ENCODE data around the gene TWIST2. TPM values are rescaled to one million over a fixed set of nuclear protein-coding genes. Genes with fewer than 3 reads are reported as not detected.

TWIST2 gene
- total RNA-seq, 2 experiments from 2014 or later, result not detected

- no peaks in the 10 kb centered on the region for H3K4me1 Mint-ChIP-seq (ENCODE audit: low read depth)
- ATAC-seq (no peak), DNase-seq (no peak)
- peaks cover 6% of the 10 kb centered on the region for H3K9me3 Mint-ChIP-seq
- no peak overlapping the region for H3K27ac Mint-ChIP-seq
- H3K36me3 Mint-ChIP-seq (ENCODE audit: low read depth), result no peaks in the 10 kb centered on the region
- H3K27me3 Mint-ChIP-seq, result peaks cover 8% of the 10 kb centered on the region
- CTCF ChIA-PET, result no interaction called here
- no peak overlapping the region for H3K4me3 Mint-ChIP-seq
- intact Hi-C loops (cut with micrococcal nuclease), result no loop called here
- TF ChIP-seq CTCF (IDR thresholded peaks at IDR 0.05), result no peak
- POLR2A ChIA-PET, result interaction anchor here (0.8 kb wide), 1 partner anchor 1083 kb away, joined by 3 read pairs; no protein-coding TSS in a partner anchor
These were observed 27.8 kb downstream of the TWIST2 start for GRCh38 chr2:238875471-238876231.

GRCh38 chr2:238876232-238876630 lies 28.3 kb downstream of the TWIST2 start:
- H3K4me1 Mint-ChIP-seq (ENCODE audit: low read depth), result no peaks in the 10 kb centered on the region
- POLR2A ChIA-PET, result interaction anchor here (0.8 kb wide), 1 partner anchor 1082 kb away, joined by 3 read pairs; no protein-coding TSS in a partner anchor
- DNase-seq (no peak), ATAC-seq (no peak)
- intact Hi-C loops (cut with micrococcal nuclease), result no loop called here
- no peaks in the 10 kb centered on the region for H3K36me3 Mint-ChIP-seq (ENCODE audit: low read depth)
- peaks cover 8% of the 10 kb centered on the region for H3K27me3 Mint-ChIP-seq
- H3K27ac Mint-ChIP-seq, result no peak overlapping the region
- H3K4me3 Mint-ChIP-seq, result no peak overlapping the region
- CTCF ChIA-PET, result no interaction called here
- no peak for TF ChIP-seq CTCF (IDR thresholded peaks at IDR 0.05)
- H3K9me3 Mint-ChIP-seq, result peaks cover 6% of the 10 kb centered on the region

DNA sequence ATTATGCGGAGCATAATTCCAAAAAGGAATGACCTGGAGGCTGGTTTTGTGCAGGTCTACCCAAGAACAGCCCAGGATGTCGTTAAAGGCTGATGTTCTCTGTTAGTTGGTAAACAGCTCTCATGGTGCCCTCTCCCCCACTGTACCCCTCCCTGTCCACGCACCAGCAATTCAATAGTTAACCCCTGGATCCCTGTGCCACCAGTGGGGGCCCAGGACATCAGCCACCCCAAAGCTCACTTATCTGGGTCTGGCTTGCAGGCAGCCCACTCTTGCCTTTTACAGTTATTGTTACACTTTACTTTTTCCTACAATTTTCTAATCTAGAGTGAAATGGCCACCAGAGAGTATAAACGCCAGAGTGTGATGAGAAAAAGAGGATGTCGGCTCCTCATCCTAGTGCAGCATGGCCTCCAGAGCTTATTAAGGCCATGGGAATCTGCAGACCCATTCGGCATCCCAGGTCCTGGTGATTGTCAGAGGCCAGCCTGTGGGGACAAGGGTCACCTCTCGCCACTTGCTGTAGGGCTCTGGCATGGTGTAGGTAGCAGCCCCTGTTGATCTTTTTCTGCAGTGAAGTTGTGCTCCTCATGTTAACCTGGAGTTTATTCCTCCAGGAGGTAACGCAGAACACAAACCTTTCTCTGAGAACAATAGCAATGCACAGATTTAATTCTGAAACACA lies 30.3 kb downstream of the TWIST2 start:
- Mint-ChIP-seq H3K4me3 (no peak overlapping the region), H3K36me3 (ENCODE audit: low read depth) (no peaks in the 10 kb centered on the region), H3K27ac (no peak overlapping the region), H3K27me3 (peaks cover 11% of the 10 kb centered on the region), H3K9me3 (peaks cover 6% of the 10 kb centered on the region), H3K4me1 (ENCODE audit: low read depth) (no peaks in the 10 kb centered on the region)
- intact Hi-C loops (cut with micrococcal nuclease), result no loop called here
- DNase-seq (no peak), ATAC-seq (no peak)
- no peak for TF ChIP-seq CTCF (IDR thresholded peaks at IDR 0.05)
- CTCF ChIA-PET, result no interaction called here
- POLR2A ChIA-PET, result no interaction called here

- no peak overlapping the region for H3K4me3 Mint-ChIP-seq
- DNase-seq, result no peak
- H3K27ac Mint-ChIP-seq, result no peak overlapping the region
- peaks cover 6% of the 10 kb centered on the region for H3K9me3 Mint-ChIP-seq
- H3K4me1 Mint-ChIP-seq (ENCODE audit: low read depth), result no peaks in the 10 kb centered on the region
- intact Hi-C loops (cut with micrococcal nuclease), result no loop called here
- no peak for TF ChIP-seq CTCF (IDR thresholded peaks at IDR 0.05)
- peaks cover 11% of the 10 kb centered on the region for H3K27me3 Mint-ChIP-seq
- POLR2A ChIA-PET, result no interaction called here
- no peaks in the 10 kb centered on the region for H3K36me3 Mint-ChIP-seq (ENCODE audit: low read depth)
- no peak for ATAC-seq
- CTCF ChIA-PET, result no interaction called here
These were observed 31.2 kb downstream of the TWIST2 start for GRCh38 chr2:238879043-238879442.

Measured in activated CD8-positive, alpha-beta T cell treated with anti-CD3 and anti-CD28 coated beads for 36 hours (primary cell).